Measurements from ENCODE around the gene DPAGT1.

DNA sequence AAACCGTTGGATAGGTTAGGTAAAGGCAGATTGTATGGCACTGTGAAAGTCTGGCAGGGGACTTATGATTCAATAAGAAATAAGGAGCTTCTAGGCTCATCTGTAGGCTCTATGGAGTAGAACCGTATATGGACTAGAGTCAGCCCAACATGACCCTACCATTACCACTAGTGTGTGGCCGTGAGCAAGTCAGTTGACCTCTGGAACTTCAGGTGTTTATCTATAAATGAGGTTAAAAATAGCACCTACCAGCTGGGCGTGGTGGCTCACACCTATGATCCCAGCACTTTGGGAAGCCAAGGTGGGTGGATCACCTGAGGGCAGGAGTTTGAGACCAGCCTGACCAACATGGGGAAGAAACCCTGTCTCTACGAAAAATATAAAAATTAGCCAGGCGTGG is 24.2 kb upstream of the DPAGT1 start:
- no peak for TF ChIP-seq POLR2A (IDR thresholded peaks at IDR 0.05)
- TF ChIP-seq, protein P1, sequence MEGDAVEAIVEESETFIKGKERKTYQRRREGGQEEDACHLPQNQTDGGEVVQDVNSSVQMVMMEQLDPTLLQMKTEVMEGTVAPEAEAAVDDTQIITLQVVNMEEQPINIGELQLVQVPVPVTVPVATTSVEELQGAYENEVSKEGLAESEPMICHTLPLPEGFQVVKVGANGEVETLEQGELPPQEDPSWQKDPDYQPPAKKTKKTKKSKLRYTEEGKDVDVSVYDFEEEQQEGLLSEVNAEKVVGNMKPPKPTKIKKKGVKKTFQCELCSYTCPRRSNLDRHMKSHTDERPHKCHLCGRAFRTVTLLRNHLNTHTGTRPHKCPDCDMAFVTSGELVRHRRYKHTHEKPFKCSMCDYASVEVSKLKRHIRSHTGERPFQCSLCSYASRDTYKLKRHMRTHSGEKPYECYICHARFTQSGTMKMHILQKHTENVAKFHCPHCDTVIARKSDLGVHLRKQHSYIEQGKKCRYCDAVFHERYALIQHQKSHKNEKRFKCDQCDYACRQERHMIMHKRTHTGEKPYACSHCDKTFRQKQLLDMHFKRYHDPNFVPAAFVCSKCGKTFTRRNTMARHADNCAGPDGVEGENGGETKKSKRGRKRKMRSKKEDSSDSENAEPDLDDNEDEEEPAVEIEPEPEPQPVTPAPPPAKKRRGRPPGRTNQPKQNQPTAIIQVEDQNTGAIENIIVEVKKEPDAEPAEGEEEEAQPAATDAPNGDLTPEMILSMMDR (IDR thresholded peaks at IDR 0.05) = no peak
